GM12878 (cell line): ENCODE measurements around the gene PDSS2. TPM values are rescaled to one million over a fixed set of nuclear protein-coding genes. Genes with fewer than 3 reads are reported as not detected.

ENCODE experiments used
- ATAC-seq: fragments of 200-7000 bp; cut with Tn5 transposase; 3 replicates; pipeline ENCODE4 v1.9.1; 2020; ENCODE audit warnings: mild to moderate bottlenecking, moderate library complexity
- BruUV-seq: library from RNA; stranded (reverse); fragments of 400-500 nt; replicated peaks from 2 replicates; lab custom pipeline; 2021; lab: Mats Ljungman, UMichigan
- CTCF ChIA-PET: fragments of 300-600 bp; sonication (Branson Sonifier 250); formaldehyde crosslinking; extraction: SDS; loops from one replicate; lab custom pipeline; 2021; ENCODE audit warnings: inconsistent platforms; lab: Yijun Ruan, JAX
- POLR2A ChIA-PET: fragments of 350-600 bp; formaldehyde crosslinking; extraction: SDS; loops from one replicate; lab custom pipeline; 2021; ENCODE audit warnings: inconsistent platforms; lab: Charles Lee
- RAD21 ChIA-PET: fragments of 300-600 bp; sonication (Branson Sonifier 250); formaldehyde crosslinking; loops from one replicate; lab custom pipeline; 2023; ENCODE audit warnings: antibody characterized with exemption; ENCODE audit not compliant: unreplicated experiment; lab: Charles Lee
- SMC1A ChIA-PET: fragments of 300-600 bp; sonication (Branson Sonifier 250); formaldehyde crosslinking; loops from one replicate; lab custom pipeline; 2023; ENCODE audit not compliant: unreplicated experiment, uncharacterized antibody; lab: Charles Lee
- DNase-seq: peaks from one replicate; pipeline ENCODE4 v3.0.0-alpha.2; 2011; ENCODE audit warnings: low read depth, low spot score
- FAIRE-seq: peaks from 3 replicates; lab custom pipeline; 2011; peaks lifted over from hg19 to GRCh38; lab: Jason Lieb, UNC
- H2AFZ ChIP-seq: 2 replicates; pipeline ENCODE4 v1.6.0; 2011; ENCODE audit warnings: low read depth, low read length, control low read depth; ENCODE audit not compliant: control insufficient read depth
- H3K27ac ChIP-seq: 2 replicates; pipeline ENCODE4 v1.5.1; 2011; ENCODE audit warnings: control low read depth; ENCODE audit not compliant: control insufficient read depth, insufficient read depth
- H3K27me3 ChIP-seq, 2 experiments: replicated peaks in 1 of 2; 2 replicates each; pipeline versions ENCODE4 v1.6.0 to v1.6.1; 2011; ENCODE audit warnings: low read length in 1 of 2; ENCODE audit not compliant: control insufficient read depth in 2 of 2, insufficient read depth in 2 of 2
- H3K36me3 ChIP-seq, 2 experiments: 2 replicates each; pipeline ENCODE4 v1.5.1; 2011; ENCODE audit warnings: low read length in 1 of 2; ENCODE audit not compliant: control insufficient read depth in 2 of 2, insufficient read depth in 2 of 2
- H3K4me1 ChIP-seq: 2 replicates; pipeline ENCODE4 v1.6.1; 2011; ENCODE audit warnings: mild to moderate bottlenecking, low read length, moderate library complexity, mixed read lengths; ENCODE audit not compliant: control insufficient read depth, insufficient read depth
- H3K4me2 ChIP-seq: 2 replicates; pipeline ENCODE4 v1.6.0; 2011; ENCODE audit warnings: control low read depth; ENCODE audit not compliant: control insufficient read depth, insufficient read depth
- H3K4me3 ChIP-seq: fragments of 200-600 bp; sonication (generic); 2 replicates; pipeline ENCODE4 v1.5.1; 2016
- H3K79me2 ChIP-seq: 2 replicates; pipeline ENCODE4 v1.6.0; 2011; ENCODE audit warnings: low read length; ENCODE audit not compliant: control insufficient read depth, insufficient read depth
- H3K9ac ChIP-seq: 2 replicates; pipeline ENCODE4 v1.8.0; 2011; ENCODE audit warnings: low read length, control low read depth, mixed read lengths; ENCODE audit not compliant: control insufficient read depth, insufficient read depth
- H3K9me3 ChIP-seq: replicated peaks from 3 replicates; pipeline ENCODE4 v1.5.1; 2011; ENCODE audit warnings: mild to moderate bottlenecking, low read length; ENCODE audit not compliant: control insufficient read depth, insufficient read depth
- H4K20me1 ChIP-seq: 2 replicates; pipeline ENCODE4 v1.6.0; 2011; ENCODE audit not compliant: control insufficient read depth, insufficient read depth
- EP300 ChIP-seq, 2 experiments: fragments of 150-350 bp in 1 of 2; IDR thresholded peaks; 2 replicates each; pipeline ENCODE4 v1.6.1; 2011 to 2012; ENCODE audit warnings: low read depth in 2 of 2, low read length in 2 of 2, borderline replicate concordance in 1 of 2, improper control_type of control experiment in 1 of 2, inconsistent platforms in 1 of 2; ENCODE audit not compliant: control insufficient read depth in 1 of 2
- JUND ChIP-seq: IDR thresholded peaks from 2 replicates; pipeline ENCODE4 v1.6.1; 2012; ENCODE audit warnings: low read depth, mild to moderate bottlenecking, low read length, improper control_type of control experiment, moderate library complexity
- MEF2B ChIP-seq: fragments of 450-650 bp; IDR thresholded peaks from 2 replicates; pipeline ENCODE4 v1.6.1; 2018; ENCODE audit warnings: mild to moderate bottlenecking, moderate library complexity; ENCODE audit not compliant: partially characterized antibody, poor library complexity, severe bottlenecking
- RCOR1 ChIP-seq: conservative IDR thresholded peaks from 2 replicates; pipeline ENCODE4 v1.6.1; 2012; ENCODE audit warnings: low read depth, low read length, improper control_type of control experiment
- RELA ChIP-seq: fragments of 450-650 bp; IDR thresholded peaks from 2 replicates; pipeline ENCODE4 v1.8.0; 2014; ENCODE audit warnings: borderline replicate concordance; ENCODE audit not compliant: partially characterized antibody
- RUNX3 ChIP-seq: IDR thresholded peaks from 2 replicates; pipeline ENCODE4 v1.6.1; 2012; ENCODE audit warnings: low read length, inconsistent platforms
- WGBS: methylation state at CpG from one replicate; pipeline ENCODE4 v1.1.6; 2016; ENCODE audit warnings: low lambda C conversion rate; ENCODE audit not compliant: insufficient replicate concordance, insufficient coverage; ENCODE audit errors: missing lambda C conversion rate; 5-methylcytosine and 5-hydroxymethylcytosine counted together
- in situ Hi-C: fragments of 300-500 bp; cut with MboI; formaldehyde crosslinking; loops from 9 replicates; pipeline ENCODE4 v1.14.3; 2018; ENCODE audit warnings: mixed read lengths
- intact Hi-C: fragments of 100-400 bp; cut with micrococcal nuclease; formaldehyde crosslinking; loops from one replicate; pipeline ENCODE4 v1.14.2; 2022; ENCODE audit not compliant: unreplicated experiment
- polyA plus RNA-seq, 11 experiments: library from polyadenylated mRNA; depleted of rRNA in 4 of 11; unstranded in 6 of 11; stranded (reverse) in 5 of 11; fragments of >200 nt; fragmentation: Nextera tagmentation in 4 of 11; fragmentation: Illumina TruSeq in 1 of 11; extraction: Ambion mirVana in 4 of 11; extraction: Trizol in 1 of 11; gene quantifications; 1 replicate in 1 of 11; 2 replicates in 10 of 11; pipeline versions ENCODE4 v1.2.1 to v1.2.3, GENCODE V29; 2011 to 2016; ENCODE audit warnings: inconsistent platforms in 2 of 11, missing spikeins in 2 of 11, low read depth in 1 of 11
- total RNA-seq, 4 experiments: library from RNA; depleted of rRNA in 3 of 4; stranded (reverse); fragments of >200 nt in 3 of 4; fragmentation: Illumina TruSeq in 1 of 4; extraction: Trizol in 1 of 4; gene quantifications; 2 replicates each; pipeline versions ENCODE4 v1.2.1 to v1.2.3, GENCODE V29; 2013 to 2021
- TF ChIP-seq, protein P1 (sequence below): fragments of 450-650 bp; IDR thresholded peaks from 2 replicates; pipeline ENCODE4 v1.6.1; 2016; ENCODE audit warnings: mild to moderate bottlenecking

The PDSS2 gene
- total and polyA plus RNA-seq, 10 of the 15 experiments (the other 5 are each of a cell fraction or from before 2014, with no cell fraction given): 7.7 to 15.5 (median 9.6) TPM

DNA sequence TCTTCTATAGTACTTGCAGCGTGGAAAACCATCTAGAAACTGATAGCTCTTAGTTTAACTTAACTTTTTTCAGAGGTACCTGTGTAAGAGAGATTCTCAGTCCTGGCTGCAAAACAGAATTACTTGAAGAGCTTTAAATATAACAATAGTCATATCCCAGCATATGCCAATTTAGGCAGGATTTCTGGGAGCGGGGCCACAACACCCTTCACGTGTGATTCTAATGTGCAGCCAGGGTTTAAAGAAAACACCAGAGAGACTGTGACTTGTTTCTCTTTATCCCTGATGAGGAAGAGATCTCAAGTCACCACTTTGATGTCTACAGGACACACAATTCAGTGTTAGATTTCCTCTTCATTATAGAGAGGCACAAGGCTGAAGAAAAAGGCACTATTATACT, 103.7 kb downstream of the PDSS2 start:
- DNase-seq (no peak), FAIRE-seq (no peak)
- ChIA-PET CTCF (interaction anchor here (1.6 kb wide), 1 partner anchor 8 kb away, joined by 4 read pairs; no protein-coding TSS in a partner anchor), POLR2A (no interaction called here)
- intact Hi-C loops: no loop called here
- no peaks in the 10 kb centered on the region for H4K20me1 ChIP-seq
- H3K27ac ChIP-seq: no peak overlapping the region
- no peaks in the 10 kb centered on the region for H3K36me3 ChIP-seq
- TF ChIP-seq RUNX3: no peak
- TF ChIP-seq, protein P1, sequence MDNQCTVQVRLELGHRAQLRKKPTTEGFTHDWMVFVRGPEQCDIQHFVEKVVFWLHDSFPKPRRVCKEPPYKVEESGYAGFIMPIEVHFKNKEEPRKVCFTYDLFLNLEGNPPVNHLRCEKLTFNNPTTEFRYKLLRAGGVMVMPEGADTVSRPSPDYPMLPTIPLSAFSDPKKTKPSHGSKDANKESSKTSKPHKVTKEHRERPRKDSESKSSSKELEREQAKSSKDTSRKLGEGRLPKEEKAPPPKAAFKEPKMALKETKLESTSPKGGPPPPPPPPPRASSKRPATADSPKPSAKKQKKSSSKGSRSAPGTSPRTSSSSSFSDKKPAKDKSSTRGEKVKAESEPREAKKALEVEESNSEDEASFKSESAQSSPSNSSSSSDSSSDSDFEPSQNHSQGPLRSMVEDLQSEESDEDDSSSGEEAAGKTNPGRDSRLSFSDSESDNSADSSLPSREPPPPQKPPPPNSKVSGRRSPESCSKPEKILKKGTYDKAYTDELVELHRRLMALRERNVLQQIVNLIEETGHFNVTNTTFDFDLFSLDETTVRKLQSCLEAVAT: no peak
- no peak for TF ChIP-seq RELA
- TF ChIP-seq EP300 (IDR thresholded peaks at IDR 0.05; ENCODE audit: borderline replicate concordance in 1 of 2, control insufficient read depth in 1 of 2, low read depth in 2 of 2, low read length in 2 of 2): no peak
- no peak for TF ChIP-seq JUND
- TF ChIP-seq, all 136 proteins: peak for 0
- Histone ChIP-seq H3K9me3 (no peaks in the 10 kb centered on the region), H2AFZ (no peak overlapping the region), H3K79me2 (no peaks in the 10 kb centered on the region), H3K27me3 (no peaks in the 10 kb centered on the region), H3K4me1 (no peaks in the 10 kb centered on the region), H3K9ac (no peak overlapping the region), H3K4me2 (no peak overlapping the region), H3K4me3 (no peak overlapping the region)
- no TSS peak for BruUV-seq
- in situ Hi-C loops: no loop called here
- ChIA-PET RAD21 (no interaction called here), SMC1A (interaction anchor here (0.8 to 1.1 kb wide), 2 partner anchors 10 to 14 kb away, joined by 3 read pairs; no protein-coding TSS in a partner anchor)
- 67% methylated on average over 3 of the region's 3 CpGs for WGBS
- no peak for ATAC-seq

- ATAC-seq (no peak), DNase-seq (no peak), FAIRE-seq (no peak)
- Histone ChIP-seq H3K79me2 (no peaks in the 10 kb centered on the region), H3K4me3 (no peak overlapping the region), H4K20me1 (no peaks in the 10 kb centered on the region), H3K27ac (no peak overlapping the region), H3K9me3 (no peaks in the 10 kb centered on the region), H3K4me2 (no peak overlapping the region), H3K9ac (no peak overlapping the region), H3K4me1 (no peaks in the 10 kb centered on the region), H3K27me3 (no peaks in the 10 kb centered on the region), H2AFZ (no peak overlapping the region), H3K36me3 (no peaks in the 10 kb centered on the region)
- 86% methylated on average over 2 of the region's 2 CpGs for WGBS
- in situ Hi-C loops: no loop called here
- TF ChIP-seq MEF2B: peak; percentile 44
- TF ChIP-seq RCOR1: no peak
- ChIA-PET SMC1A (no interaction called here), CTCF (no interaction called here), POLR2A (no interaction called here), RAD21 (no interaction called here)
- no TSS peak for BruUV-seq
- intact Hi-C loops: no loop called here
Observed at GRCh38 chr6:107354451-107354850, 104.9 kb downstream of the PDSS2 start.
